ENCODE data around the gene TRIM2. TPM values are rescaled to one million over a fixed set of nuclear protein-coding genes. Genes with fewer than 3 reads are reported as not detected.

TRIM2 gene
- total and polyA plus RNA-seq, 4 donors, result 3.4 to 15.5 (median 8.9) TPM

- no peak for TF ChIP-seq TAF1 (conservative IDR thresholded peaks at IDR 0.05)
- TF ChIP-seq HNF4G (IDR thresholded peaks at IDR 0.05), result no peak
- no peak for TF ChIP-seq ZBTB33 (IDR thresholded peaks at IDR 0.05)
- H3K4me1 ChIP-seq (ENCODE audit: control insufficient read depth in 4 of 4, insufficient read depth in 4 of 4, low read length in 3 of 4), result peaks cover 0 to 9% (median 6%) of the 10 kb centered on the region in 4 donors
- H3K36me3 ChIP-seq (ENCODE audit: control insufficient read depth in 4 of 4, insufficient read depth in 3 of 4, low read depth in 1 of 4, low read length in 3 of 4), result no peaks in the 10 kb centered on the region
- no peak for DNase-seq (ENCODE audit: low spot score)
- H3K4me3 ChIP-seq (ENCODE audit: low read depth in 1 of 3, low read length in 3 of 3), result no peak overlapping the region
- H3K27me3 ChIP-seq (ENCODE audit: control insufficient read depth in 4 of 4, insufficient read depth in 4 of 4, low read length in 3 of 4), result no peaks in the 10 kb centered on the region
- H3K27ac ChIP-seq (ENCODE audit: low read depth in 1 of 2, low read length in 2 of 2), result no peak overlapping the region
- WGBS, result 94% methylated on average over 1 of the region's 1 CpG
- no peak overlapping the region for H3K9ac ChIP-seq (ENCODE audit: low read depth in 1 of 2, low read length in 2 of 2)
- H3K9me3 ChIP-seq (ENCODE audit: control insufficient read depth in 4 of 4, low read length in 3 of 4), result no peaks in the 10 kb centered on the region
Observed at GRCh38 chr4:153314915-153315314, 110.7 kb downstream of the TRIM2 start.

- Histone ChIP-seq H3K36me3 (ENCODE audit: control insufficient read depth in 4 of 4, insufficient read depth in 3 of 4, low read depth in 1 of 4, low read length in 3 of 4) (peaks cover 0 to 9% (median 4%) of the 10 kb centered on the region in 4 donors), H3K9me3 (ENCODE audit: control insufficient read depth in 4 of 4, low read length in 3 of 4) (no peaks in the 10 kb centered on the region), H3K27ac (ENCODE audit: low read depth in 1 of 2, low read length in 2 of 2) (no peak overlapping the region), H3K4me3 (ENCODE audit: low read depth in 1 of 3, low read length in 3 of 3) (no peak overlapping the region), H3K4me1 (ENCODE audit: control insufficient read depth in 4 of 4, insufficient read depth in 4 of 4, low read length in 3 of 4) (no peaks in the 10 kb centered on the region), H3K27me3 (ENCODE audit: control insufficient read depth in 4 of 4, insufficient read depth in 4 of 4, low read length in 3 of 4) (no peaks in the 10 kb centered on the region), H3K9ac (ENCODE audit: low read depth in 1 of 2, low read length in 2 of 2) (no peak overlapping the region)
- DNase-seq (ENCODE audit: low spot score), result no peak
- peak; percentile 91 to 92 for TF ChIP-seq RAD21 (IDR thresholded peaks at IDR 0.05)
- TF ChIP-seq CTCF (IDR thresholded peaks at IDR 0.05; ENCODE audit: low read depth, low read length, missing input control), result peak; percentile 80
- no peak for TF ChIP-seq YY1 (IDR thresholded peaks at IDR 0.05)
- no peak for TF ChIP-seq GABPA (IDR thresholded peaks at IDR 0.05 in 1 of 2, conservative IDR thresholded peaks at IDR 0.05 in 1 of 2)
- 83% methylated on average over 2 of the region's 2 CpGs for WGBS
Observed at GRCh38 chr4:153318696-153319320, 114.6 kb downstream of the TRIM2 start.

GRCh38 chr4:153322791-153323190 is 118.5 kb downstream of the TRIM2 start:
- no peaks in the 10 kb centered on the region for H3K9me3 ChIP-seq (ENCODE audit: control insufficient read depth in 4 of 4, low read length in 3 of 4)
- no peak overlapping the region for H3K9ac ChIP-seq (ENCODE audit: low read depth in 1 of 2, low read length in 2 of 2)
- H3K27ac ChIP-seq (ENCODE audit: low read depth in 1 of 2, low read length in 2 of 2), result no peak overlapping the region
- peaks cover 0 to 9% (median 6%) of the 10 kb centered on the region in 4 donors for H3K36me3 ChIP-seq (ENCODE audit: control insufficient read depth in 4 of 4, insufficient read depth in 3 of 4, low read depth in 1 of 4, low read length in 3 of 4)
- DNase-seq (ENCODE audit: low spot score), result no peak
- TF ChIP-seq SP1 (IDR thresholded peaks at IDR 0.05), result no peak
- TF ChIP-seq MAX (IDR thresholded peaks at IDR 0.05), result no peak
- no peak for TF ChIP-seq JUND (IDR thresholded peaks at IDR 0.05)
- no peak for TF ChIP-seq CTCF (IDR thresholded peaks at IDR 0.05; ENCODE audit: low read depth, low read length, missing input control)
- TF ChIP-seq NR2F2 (IDR thresholded peaks at IDR 0.05), result no peak
- no peak for TF ChIP-seq EGR1 (IDR thresholded peaks at IDR 0.05; ENCODE audit: low read depth in 2 of 2)
- no peak for TF ChIP-seq ZBTB33 (IDR thresholded peaks at IDR 0.05)
- TF ChIP-seq REST (IDR thresholded peaks at IDR 0.05), result no peak
- no peak for TF ChIP-seq RXRA (IDR thresholded peaks at IDR 0.05)
- no peak for TF ChIP-seq FOXA1 (IDR thresholded peaks at IDR 0.05)
- no peak for TF ChIP-seq HNF4G (IDR thresholded peaks at IDR 0.05)
- TF ChIP-seq GABPA (IDR thresholded peaks at IDR 0.05 in 1 of 2, conservative IDR thresholded peaks at IDR 0.05 in 1 of 2), result no peak
- no peak for TF ChIP-seq TAF1 (conservative IDR thresholded peaks at IDR 0.05)
- WGBS, result 80% methylated on average over 6 of the region's 6 CpGs
- no peak overlapping the region for H3K4me3 ChIP-seq (ENCODE audit: low read depth in 1 of 3, low read length in 3 of 3)
- H3K27me3 ChIP-seq (ENCODE audit: control insufficient read depth in 4 of 4, insufficient read depth in 4 of 4, low read length in 3 of 4), result no peaks in the 10 kb centered on the region
- H3K4me1 ChIP-seq (ENCODE audit: control insufficient read depth in 4 of 4, insufficient read depth in 4 of 4, low read length in 3 of 4), result no peaks in the 10 kb centered on the region

All from liver (tissue), 9 donors.